ENCODE measurements around the gene TMEM163.

TMEM163 gene

DNA sequence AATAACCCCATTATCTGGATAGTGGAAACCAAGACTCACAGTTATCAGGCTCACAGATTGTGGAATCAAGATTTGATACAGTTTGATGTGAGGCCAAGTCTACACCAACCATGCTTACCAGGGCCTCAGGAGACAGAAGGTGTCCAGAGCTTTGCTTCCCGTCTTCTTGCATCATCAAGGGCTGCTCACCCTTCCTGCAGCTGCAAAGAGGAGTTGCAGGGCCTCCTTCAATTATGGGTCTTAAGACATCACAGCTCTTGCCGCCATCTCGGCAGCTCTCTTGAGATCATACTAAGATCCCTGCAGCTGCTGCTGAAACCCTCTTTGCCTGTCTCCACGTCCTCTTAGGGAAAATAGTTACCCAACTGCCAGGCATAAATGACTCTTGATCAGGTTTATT lies 288.9 kb downstream of the TMEM163 start:
- DNase-seq (ENCODE audit: low read depth): no peak
- TF ChIP-seq, protein P1, sequence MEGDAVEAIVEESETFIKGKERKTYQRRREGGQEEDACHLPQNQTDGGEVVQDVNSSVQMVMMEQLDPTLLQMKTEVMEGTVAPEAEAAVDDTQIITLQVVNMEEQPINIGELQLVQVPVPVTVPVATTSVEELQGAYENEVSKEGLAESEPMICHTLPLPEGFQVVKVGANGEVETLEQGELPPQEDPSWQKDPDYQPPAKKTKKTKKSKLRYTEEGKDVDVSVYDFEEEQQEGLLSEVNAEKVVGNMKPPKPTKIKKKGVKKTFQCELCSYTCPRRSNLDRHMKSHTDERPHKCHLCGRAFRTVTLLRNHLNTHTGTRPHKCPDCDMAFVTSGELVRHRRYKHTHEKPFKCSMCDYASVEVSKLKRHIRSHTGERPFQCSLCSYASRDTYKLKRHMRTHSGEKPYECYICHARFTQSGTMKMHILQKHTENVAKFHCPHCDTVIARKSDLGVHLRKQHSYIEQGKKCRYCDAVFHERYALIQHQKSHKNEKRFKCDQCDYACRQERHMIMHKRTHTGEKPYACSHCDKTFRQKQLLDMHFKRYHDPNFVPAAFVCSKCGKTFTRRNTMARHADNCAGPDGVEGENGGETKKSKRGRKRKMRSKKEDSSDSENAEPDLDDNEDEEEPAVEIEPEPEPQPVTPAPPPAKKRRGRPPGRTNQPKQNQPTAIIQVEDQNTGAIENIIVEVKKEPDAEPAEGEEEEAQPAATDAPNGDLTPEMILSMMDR (IDR thresholded peaks at IDR 0.05; ENCODE audit: insufficient read depth, low read depth, low read length, missing control alignments): no peak
- H3K4me3 ChIP-seq (ENCODE audit: low read depth, low read length): no peak overlapping the region

DNA sequence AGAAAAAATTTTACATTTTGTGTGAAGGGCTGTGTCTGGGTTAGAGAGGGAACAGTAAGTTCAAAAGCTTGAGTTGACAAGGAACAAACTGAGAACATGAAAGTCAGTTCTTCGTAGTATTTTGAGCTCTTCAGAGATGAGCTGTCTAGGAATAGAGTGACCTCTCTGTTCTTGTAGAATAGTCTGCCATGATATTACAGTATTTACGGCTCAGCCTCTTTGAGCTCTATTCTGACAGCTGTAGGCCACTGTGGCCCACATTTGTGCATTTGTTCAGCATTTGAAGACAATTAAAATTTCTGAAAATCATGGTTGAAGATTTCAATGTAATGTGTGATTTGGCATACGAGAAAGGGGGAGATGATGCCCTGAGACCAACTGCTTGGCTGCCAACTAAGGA lies 292.1 kb downstream of the TMEM163 start:
- DNase-seq (ENCODE audit: low read depth): no peak
- TF ChIP-seq, protein P1 (IDR thresholded peaks at IDR 0.05; ENCODE audit: insufficient read depth, low read depth, low read length, missing control alignments): no peak
- no peak overlapping the region for H3K4me3 ChIP-seq (ENCODE audit: low read depth, low read length)

DNA sequence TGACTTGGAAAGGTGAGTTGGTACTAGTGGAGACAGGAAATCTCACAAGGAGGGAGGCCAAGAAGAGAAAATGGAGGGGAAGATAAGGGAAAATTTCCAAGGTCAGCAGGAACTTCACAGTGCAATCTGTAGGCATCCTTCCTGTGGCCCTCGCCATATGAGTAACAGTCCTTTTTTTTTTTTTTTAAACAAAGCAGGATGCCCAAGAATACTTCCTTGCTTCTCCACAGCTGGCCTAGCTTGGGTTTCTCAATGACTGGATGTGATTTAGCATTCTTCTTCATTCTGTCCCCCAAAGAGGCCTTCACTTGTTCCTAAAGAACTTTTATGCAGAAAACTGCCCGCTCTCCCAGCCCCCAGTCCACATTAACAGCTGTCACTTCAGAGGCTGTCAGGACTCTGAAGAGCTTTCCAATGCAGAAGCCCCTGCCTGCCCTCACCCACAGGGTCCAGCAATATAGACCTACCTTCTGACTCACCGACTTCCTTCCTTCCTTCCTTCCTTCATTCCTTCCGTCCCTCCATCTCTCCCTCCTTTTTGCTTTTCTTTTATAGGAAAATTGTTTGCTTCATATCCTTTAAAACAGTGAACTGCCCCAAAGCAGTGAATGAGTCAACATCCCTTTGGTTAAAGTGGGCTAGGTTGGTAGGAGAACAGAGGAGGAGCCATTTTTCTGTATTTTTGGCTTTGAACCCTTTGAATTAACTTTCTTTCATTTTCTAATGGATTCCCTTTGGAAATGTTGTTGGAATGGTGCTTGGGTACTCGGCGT lies 292.9 kb downstream of the TMEM163 start:
- no peak for DNase-seq (ENCODE audit: low read depth)
- TF ChIP-seq, protein P1 (IDR thresholded peaks at IDR 0.05; ENCODE audit: insufficient read depth, low read depth, low read length, missing control alignments): no peak
- H3K4me3 ChIP-seq (ENCODE audit: low read depth, low read length): no peak overlapping the region

DNA sequence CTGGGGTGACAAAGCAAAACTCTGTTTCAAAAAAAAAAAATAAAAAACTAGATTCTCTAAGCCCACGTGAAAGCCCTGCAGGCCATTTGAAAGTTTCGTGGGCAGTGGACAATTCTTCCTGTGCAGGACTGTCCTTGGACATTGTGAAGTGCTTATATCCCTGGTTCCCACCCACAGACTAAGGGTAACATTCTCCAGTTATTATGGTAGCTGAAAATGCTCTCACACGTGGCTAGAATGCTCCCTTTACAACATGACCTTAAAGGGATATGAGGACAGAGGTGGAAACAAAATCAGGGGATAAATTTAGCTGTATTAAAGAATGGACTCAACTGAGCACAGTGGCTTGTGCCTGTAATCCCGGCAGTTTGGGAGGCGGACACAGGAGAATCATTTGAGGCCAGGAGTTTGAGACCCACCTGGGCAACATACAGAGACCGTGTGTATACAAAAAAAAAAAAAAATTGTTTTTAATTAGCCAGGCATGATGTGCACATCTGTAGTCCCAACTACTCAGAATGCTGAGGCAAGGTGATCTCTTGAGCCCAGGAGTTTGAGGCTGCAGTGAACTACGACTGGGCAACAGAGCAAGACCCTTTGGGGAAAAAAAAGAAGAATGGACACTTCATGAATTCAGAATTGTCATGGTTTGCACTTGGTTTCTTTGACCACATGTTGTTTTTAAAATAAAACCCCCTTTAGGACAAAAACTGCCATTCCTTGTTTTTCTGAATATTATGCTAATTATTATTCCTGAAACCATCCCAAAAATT lies 297.1 kb downstream of the TMEM163 start:
- H3K4me3 ChIP-seq (ENCODE audit: low read depth, low read length): no peak overlapping the region
- DNase-seq (ENCODE audit: low read depth): no peak
- TF ChIP-seq, protein P1 (IDR thresholded peaks at IDR 0.05; ENCODE audit: insufficient read depth, low read depth, low read length, missing control alignments): no peak

DNA sequence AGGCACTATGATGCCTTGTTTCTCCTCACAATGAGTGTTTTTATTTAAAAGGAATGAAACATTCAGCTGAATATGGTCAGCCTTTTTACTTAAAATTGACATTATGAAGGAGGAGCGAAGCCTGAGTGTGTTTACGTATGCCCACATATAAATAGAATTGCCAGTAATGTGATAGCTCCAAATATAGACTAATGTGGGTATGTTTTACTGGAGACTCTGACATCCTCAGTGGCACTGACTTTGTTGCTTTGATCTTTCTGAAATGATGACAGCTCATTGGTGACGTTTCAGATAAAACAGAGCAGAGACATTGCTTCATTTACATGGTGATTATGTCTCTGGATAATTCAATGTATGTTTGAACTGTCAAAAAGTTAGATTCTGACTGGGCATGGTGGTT lies 297.9 kb downstream of the TMEM163 start:
- TF ChIP-seq, protein P1 (IDR thresholded peaks at IDR 0.05; ENCODE audit: insufficient read depth, low read depth, low read length, missing control alignments): no peak
- no peak for DNase-seq (ENCODE audit: low read depth)
- H3K4me3 ChIP-seq (ENCODE audit: low read depth, low read length): no peak overlapping the region

DNA sequence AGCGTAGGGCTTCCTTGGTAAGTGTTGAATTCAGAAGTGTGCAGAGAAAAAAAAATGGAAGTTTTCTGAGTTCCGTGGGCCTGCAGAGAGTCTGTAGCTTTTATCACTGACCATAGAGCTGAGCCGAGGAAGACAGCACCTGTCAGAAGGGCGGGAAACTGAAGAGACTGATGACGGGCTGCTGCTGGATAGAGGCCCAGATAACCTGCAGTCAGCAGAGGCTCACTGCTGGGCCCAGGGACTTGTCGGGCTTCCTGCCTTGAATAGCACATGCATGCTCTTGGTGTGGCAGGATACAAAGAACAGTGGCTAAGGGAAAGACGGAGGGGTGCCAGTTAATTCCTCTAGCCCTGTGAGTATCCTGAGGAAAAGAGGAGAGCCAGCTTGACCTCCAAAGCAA lies 298.5 kb downstream of the TMEM163 start:
- H3K4me3 ChIP-seq (ENCODE audit: low read depth, low read length): no peak overlapping the region
- TF ChIP-seq, protein P1 (IDR thresholded peaks at IDR 0.05; ENCODE audit: insufficient read depth, low read depth, low read length, missing control alignments): no peak
- DNase-seq (ENCODE audit: low read depth): no peak
